ENCODE measurements around the gene TRIP13. TPM values are rescaled to one million over a fixed set of nuclear protein-coding genes. Genes with fewer than 3 reads are reported as not detected.
"Not testable (repeated sequence)": the region's sequence is repeated elsewhere in the genome, so short reads cannot be mapped to it uniquely, and the experiment has no call there.

TRIP13 gene
- polyA plus RNA-seq, 10 donors, result 6.5 to 14.2 (median 8.6) TPM

DNA sequence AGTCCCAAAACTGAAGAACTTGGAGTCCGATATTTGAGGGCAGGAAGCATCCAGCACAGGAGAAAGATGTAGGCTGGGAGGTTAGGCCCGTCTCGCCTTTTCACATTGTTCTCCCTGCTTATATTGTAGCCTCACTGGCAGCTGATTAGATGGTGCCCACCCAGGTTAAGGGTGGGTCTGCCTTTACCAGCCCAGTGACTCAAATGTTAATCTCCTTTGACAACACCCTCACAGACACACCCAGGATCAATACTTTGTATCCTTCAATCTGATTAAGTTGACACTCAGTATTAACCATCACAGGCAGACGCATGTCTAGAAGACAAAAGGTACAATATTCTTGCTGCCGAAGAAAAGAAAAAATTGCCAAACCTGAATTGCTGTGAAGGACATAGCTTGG is 26.0 kb downstream of the TRIP13 start:
- not testable (repeated sequence) for DNase-seq

DNA sequence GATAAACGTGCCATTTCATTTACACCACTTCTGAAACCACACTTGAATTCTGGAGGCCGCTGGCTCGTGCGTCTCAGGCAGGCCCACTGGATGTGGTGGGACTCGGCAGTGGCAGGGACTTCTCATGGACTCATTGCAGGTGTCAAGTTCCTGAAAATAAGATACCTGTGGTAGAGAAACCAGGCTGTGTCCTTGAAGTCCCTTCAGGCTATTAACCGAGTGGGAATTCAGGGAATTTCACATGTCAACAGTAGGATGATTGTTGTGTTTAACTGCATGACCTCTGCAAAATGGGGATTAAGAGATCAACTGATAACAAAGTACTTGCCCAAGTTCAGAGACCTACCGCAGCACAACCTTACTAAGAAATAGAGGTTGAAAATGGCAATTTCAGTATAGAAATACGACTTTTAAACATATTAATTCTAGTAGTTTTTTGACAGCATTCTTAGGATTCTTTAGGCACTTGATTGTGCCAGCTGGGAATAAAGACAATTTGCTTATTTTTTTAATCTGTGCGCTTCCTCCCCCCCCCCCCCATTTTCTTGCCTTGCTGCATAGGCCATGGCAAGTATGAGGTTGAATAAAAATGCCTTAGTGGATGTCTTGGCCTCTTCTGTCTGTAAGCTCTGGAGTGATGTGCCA is 26.8 kb downstream of the TRIP13 start:
- DNase-seq, result no peak

DNA sequence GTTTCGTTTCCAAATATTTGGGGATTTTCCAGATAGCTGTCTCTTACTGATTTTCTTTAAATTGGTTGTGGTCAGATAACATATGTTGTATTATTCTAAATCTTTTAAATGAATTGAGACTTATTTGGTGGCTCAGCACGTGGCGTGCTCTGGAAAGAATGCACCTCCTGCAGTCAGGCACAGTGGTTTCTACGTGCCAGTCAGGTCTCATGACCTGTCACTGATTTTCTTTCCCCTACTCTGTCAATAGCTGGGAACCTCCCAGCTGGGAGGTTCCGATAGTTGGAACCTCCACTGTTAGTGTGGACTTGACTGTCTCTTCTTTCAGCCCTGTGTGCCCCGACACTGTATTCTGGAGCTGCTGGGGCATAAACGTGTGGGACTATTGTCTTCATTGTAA is 27.6 kb downstream of the TRIP13 start:
- DNase-seq, result no peak

DNA sequence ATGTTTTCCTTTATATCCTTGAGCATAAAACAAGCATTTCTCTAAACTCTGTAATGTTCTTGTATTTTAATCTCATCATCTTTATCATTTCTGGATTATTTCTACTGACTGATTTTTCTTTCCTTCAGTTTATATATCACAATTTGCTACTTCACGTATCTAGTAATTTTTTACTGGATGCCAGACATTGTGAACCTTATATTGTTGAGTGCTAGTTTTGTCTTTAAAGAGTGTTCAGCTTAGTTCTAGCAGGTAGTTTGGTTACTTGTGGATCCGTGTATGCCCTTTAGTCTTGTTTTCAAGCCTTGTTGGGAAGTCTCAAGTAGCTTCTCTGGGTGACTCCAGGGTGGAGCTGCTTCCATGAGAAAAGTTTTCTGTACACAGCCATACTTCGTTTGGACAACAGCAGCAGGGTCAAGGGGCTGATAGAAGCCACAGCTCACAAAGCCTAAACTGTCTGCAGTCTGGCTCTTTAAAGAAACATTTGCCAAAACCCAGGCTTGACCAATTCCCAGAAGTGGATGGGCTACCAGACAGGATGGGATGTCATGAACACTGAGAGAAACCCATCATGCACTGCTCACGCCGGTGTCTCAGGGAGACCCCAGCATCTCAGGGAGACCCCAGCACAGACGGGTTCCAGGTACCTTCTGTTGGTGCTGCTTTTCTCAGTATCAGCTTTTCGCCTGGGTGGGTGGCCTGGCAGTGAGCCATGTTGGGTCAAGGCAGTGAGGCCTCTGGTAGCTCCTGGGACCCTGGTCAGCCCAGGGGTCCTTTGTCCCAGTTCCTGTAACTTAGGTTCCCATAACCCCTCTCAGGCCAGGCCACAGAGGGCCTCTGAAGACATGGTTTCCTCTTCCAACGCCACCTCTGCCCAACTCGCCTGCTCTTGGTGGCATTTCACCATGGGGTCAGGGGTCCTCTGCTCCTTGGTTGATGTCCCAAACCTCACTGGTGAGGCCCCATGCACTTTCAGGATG is 29.1 kb downstream of the TRIP13 start:
- no peak for DNase-seq

DNA sequence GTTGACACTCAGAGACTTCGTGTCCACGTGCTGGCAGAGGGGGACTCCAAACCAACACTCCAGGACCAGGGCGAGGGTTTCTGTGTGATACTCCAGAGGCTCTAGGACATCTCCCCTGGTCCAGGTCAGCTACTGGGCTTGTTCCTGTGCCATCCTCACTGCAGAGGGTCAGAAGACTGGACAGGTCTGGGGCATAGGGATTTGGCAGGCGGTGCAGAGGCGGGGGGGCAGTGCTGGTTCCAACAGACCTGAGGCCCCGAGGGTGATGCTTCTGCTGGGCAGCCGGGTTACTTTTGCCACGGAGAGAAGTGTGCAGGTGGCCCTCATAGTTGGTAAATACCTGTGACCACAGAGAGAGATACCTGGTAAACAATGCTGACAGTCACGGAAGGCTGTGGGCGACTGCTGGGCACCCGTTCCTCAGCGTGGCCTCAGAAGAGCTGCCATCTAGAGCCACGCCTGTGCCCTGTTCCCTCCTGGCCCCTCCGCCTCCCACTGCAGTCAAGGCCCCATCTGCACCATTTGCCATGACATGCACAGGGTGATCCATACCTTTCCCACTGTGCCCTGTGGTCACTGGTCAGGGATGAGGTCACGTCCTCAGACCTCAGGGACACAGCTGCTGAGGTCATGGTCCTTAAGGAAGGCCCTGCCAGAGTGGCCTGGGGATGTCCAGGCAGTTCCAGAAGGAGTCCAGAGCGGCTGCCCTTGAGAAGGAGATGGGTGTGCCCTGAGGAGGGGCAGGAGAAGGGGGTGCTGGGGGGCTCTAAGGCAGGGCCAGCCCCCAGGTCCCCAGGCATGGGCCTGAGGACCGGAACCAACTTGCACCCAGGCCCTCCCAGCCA is 30.0 kb downstream of the TRIP13 start:
- no peak for DNase-seq

DNA sequence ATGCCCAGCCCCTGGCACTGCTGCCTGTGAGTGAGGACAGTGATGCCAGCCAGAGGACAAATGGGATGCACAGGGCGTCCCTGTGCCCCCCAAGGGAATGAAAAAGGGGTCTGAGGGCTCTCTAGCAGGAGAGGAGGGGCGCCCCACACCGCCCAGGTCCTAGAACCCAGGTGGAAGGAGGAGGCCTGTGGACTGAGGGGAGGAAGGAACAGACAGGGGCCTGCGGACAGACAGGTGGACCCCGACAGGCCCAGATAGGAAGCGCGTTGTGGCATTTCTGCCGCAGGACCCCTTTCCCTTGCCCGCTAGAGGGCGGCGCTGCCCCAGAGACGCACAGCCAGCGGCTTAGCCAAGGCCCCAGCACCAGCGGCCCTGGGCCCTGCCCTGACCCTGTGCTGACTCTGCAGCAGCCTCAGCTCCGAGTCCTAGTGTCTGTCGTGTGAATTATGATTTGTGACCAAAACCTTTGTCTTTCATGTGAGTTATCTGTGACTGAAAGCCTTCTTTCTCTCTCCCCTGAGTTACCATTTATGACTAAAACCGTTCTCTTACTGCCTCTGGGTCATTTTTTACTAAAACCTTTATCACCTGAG is 30.7 kb downstream of the TRIP13 start:
- peak; percentile 52 to 85 (median 79) for DNase-seq

DNA sequence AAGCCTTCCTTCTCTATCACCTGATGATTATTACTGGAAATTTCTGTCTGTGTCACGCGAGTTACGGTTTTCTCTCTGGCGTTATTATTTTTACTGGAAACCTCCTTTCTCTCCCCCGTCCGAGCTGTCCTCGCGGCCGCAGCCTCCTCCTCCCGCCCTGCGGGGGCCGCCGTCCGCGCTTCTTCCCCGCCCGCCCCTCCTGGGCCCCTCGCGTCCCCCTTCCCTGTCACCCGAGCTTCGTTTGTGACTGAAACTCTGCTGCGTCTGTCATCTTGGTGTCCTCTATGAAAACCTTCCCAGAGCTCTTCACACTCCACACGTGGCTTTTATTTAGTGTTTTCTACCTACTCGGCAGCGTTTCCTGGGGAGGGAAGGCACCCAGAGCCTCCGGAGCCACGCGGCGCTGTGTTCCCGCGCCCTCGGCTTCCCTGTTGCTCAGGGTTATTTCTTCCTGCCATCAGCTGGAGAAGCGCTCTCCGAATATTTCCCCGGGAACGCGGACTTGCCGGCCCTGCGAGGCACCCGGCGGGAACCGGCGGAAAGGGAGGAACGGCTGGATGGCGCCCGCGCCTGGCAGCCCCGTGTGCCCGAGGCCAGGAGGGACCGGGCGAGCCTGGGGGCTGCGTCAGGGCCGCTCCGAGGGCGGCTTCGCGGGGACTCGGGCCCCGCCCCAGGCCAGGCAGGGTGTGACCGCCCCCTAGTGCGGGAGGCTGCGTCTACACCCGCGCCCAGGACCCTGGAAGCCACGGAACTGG is 33.9 kb downstream of the TRIP13 start:
- DNase-seq, result peak in 2 of 3 donors; percentile 41 to 73

DNA sequence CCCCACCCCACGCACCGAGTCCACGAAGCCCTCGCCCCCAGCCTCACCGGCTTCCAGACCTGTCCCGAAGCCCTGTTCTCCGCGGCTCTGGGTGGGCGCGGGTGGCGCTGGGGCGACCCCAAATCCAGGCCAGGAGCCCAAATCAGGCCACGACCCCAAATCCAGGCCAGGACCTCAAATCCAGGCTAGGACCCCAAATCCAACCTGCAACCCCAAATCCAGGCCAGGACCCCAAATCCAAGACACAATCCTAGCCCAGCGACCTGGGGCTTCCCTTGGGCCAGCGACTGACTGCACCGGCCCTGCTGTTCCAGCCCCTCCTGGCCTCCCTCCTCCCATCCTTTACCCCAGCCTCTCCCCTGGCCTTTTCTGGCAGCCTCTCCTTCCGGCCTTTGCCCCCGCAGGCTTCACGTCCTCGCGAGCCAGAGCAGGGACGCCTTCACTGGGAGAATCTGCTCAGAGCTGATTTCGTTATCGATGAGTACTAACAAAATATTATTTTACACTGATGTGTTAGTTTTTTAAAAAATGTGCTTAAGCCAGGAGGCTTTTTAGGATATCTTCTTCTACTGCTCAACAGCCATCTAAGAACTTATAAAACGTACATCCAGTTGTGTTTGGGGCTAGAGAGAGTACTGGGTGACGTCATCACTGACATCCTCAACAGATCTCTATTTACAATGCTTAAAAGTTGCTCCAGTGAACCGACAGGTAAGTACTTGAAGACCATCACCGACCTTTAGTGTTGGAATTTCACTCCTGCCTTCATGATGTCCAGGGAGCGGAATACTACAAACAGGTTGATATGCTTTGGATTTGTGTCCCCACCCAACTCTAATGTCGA is 34.7 kb downstream of the TRIP13 start:
- no peak for DNase-seq

DNA sequence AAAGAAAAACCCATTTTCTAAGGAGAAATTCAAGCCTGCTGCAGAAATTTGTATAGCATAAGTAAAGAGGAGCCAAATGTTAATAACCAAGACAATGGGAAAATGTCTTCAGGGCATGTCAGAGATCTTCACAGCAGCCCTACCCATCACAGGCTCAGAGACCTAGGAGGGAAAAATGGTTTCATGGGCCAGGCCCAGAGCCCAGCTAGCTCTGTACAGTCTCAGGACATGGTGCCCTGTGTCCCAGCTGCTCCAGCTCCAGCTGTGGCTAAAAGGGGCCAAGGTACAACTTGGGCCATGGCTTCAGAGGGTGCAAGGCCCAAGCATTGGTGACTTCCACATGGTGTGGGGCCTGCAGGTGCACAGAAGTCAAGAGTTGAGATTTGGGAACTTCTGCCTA is 36.5 kb downstream of the TRIP13 start:
- not testable (repeated sequence) for DNase-seq

DNA sequence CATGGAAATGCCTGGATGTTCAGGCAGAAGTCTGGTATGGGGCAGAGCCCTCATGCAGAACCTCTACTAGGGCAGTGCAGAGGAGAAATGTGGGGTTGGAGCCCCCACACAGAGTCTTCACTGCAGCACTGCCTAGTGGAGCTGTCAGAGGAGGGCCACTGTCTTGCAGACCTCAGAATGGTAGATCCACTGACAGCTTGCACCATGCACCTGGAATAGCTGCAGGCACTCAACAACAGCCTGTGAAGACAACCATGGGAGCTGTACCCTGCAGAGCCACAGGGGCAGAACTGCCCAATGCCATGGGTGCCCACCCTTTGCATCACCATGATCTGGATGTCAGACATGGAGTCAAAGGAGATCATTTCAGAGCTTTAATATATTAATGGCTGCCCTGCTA is 36.9 kb downstream of the TRIP13 start:
- DNase-seq, result no peak

DNA sequence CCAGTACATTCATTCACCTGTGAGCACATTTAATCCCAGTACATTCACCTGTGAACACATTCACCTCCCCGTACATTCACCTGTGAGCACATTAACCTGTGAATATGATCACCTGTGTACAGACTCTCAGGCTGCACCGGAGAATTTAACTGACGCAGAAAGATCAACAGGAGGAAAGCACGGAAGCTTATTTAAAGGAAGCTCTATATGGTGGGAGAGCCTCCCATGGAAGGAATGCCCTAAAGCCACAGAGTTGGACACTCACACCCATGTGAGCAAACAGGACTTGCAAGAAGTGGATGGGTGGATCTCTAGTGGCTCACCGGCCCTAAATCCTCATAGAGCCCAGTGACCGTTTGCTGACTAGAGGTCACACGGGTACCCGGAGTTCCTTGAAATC is 38.2 kb downstream of the TRIP13 start:
- DNase-seq, result no peak

DNA sequence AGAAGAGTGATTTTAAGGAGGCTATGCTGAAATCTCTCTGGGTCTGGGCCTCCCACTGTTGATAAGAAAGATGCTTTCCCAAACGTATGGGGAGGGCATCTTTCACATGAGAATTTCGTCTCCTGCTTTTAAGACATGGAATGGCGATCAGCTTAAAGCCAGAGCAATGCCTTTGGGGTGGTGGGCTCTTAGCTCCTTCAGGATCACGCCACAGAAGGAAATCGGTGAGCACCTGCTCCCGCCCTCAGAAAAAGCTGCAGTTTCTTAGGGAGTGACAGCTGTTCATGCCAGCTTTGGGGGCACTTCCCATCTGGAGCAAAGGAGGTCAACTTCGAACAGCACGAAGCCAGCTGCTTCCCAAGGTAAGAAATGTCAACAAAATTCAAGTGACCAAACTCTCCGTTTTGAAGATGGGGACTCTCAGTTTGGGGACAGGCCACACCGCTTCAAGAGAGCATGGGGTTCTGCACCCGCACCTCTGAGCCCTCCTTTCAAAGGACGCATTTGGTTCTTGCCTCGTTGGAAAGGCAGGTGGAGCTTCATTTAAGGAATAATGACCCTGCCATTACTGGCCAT is 39.0 kb downstream of the TRIP13 start:
- DNase-seq, result no peak

DNA sequence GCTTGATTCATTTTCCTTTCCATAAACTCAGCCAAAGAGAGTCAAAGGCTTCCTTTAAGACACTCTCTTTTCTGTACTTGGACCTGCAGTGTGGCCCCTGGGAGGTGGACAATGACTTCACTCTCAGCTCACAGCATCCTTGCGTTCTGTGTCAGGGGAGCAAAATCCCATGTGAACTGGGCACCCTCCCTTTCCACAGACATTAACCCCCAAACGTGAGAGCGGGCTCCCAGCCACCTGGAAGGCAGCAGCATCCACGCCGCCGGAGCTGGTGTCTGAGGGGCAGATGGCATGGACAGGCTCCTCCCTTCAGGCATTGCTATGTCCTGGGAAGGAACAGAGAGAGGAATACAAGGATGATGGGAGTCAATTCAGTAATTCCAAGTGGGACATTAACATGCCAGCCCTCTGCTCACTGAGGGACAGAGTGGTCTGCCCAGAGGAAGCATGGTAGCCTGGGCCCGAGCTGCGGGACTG is 39.5 kb downstream of the TRIP13 start:
- DNase-seq, result no peak

DNA sequence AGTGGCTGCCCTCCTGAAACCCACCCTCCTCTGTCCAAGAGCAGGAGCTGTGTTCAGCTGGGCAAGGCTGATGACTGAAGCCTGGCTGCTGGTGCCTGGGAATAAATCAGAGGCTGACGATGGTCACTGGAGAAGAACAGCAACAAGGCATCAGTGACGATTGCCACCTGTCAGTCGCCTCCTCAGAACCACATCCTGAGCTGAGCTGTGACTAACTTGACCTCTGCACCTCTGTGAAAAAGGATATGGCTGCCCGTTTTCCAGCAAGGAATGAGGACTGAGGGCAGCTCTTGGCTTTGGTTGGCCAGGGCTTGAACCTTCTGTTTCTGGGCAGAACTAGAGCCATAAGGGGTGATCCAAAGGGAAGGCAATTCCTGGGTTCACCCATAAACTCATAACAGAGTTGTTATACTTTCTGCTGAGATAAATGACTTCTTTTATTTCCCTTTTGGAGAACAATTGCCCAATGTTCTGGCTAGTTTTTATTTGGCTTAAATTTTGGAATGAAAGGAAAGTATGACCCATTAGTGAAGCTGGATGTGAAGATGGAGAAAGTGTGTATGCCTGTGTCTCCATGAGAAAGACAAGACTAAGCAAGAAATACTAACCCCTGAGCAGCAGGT is 40.1 kb downstream of the TRIP13 start:
- no peak for DNase-seq

DNA sequence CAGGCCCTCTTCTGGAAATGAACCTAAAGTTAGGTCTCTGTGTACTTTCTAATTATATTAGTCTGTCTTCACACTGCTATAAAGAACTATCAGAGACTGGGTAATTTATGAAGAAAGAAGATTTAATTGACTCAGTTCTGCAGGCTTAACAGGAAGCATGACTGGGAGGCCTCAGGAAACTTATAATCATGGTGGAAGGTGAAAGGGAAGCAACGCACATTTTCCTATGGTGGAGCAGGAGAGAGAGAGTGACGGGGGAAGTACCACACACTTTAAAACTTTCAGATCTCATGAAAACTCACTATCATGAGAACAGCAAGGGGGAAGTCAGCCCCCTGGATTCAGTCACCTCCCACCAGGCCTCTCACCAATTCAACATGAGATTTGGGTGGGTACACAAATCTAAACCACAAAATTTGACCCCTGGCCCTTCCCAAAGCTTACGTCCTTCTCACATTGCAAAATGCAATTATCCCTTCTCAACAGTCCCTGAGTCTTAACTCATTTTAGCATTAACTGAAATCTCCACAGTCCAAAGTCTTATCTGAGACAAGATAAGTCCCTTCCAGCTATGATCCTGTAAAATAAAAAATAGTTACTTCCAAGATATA is 40.7 kb downstream of the TRIP13 start:
- DNase-seq, result no peak

DNA sequence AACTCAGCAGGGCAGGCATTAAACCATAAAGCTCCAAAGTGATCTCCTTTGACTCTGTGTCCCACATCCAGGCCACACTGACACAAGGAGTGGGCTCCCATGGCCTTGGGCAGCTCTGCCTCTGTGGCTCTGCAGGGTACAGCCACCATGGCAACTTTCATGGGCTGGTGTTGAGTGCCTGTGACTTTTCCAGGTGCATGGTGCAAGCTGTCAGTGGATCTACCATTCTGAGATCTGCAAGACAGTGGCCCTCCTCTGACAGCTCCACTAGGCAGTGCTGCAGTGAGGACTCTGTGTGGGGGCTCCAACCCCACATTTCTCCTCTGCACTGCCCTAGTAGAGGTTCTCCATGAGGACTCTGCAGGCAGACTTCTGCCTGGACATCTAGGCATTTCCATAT is 41.3 kb downstream of the TRIP13 start:
- DNase-seq, result not testable (repeated sequence)

DNA sequence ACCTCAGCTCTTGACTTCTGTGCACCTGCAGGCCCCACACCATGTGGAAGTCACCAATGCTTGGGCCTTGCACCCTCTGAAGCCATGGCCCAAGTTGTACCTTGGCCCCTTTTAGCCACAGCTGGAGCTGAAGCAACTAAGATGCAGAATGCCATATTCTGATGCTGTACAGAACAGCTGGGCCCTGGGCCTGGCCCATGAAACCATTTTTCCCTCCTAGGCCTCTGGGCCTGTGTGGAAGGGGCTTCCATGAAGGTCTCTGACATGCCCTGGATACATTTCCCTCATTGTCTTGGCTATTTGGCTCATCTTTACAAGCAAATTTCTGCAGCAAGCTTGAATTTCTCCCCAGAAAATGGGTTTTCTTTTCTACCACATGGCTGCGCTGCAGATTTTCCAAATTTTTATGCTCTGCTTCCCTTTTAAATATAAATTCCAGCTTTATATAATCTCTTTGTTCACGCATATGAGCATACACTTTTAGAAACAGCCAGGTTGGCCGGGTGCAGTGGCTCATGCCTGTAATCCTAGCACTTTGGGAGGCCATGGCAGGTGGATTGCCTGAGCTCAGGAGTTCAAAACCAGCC is 41.8 kb downstream of the TRIP13 start:
- DNase-seq, result not testable (repeated sequence)

DNA sequence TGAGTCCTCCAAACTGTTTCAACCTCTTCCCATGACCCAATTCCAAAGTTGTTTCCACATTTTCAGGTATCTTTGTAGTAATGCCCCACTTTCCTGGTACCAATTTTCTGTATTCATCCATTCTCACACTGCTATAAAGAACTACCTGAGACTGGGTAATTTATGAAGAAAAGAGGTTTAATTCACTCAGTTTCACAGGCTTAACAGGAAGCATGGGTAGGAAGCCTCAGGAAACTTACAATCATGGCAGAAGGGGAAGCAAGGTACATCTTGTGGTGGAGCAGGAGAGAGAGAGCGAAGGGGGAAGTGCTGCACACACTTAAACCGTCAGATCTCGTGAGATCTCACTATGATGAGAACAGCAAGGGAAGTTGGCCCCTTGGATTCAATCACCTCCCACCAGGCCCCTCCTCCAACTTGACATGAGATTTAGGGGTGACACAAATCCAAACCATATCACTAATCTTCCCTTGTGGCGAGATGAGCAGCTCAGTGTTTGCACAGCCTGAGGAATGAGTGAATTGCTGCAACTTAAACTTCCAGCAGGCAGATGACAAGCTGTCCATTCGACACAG is 42.9 kb downstream of the TRIP13 start:
- no peak for DNase-seq

Data from muscle of back (tissue), 11 donors.